Measurements from ENCODE around the gene PLPP3.

PLPP3 gene

GRCh38 chr1:56545711-56546110 is 33.7 kb downstream of the PLPP3 start:
- no peak for DNase-seq

- no peak for DNase-seq
These were observed 35.4 kb downstream of the PLPP3 start for GRCh38 chr1:56543783-56544612.

- DNase-seq, result no peak
These were observed 36.7 kb downstream of the PLPP3 start for GRCh38 chr1:56542651-56543050.

- no peak for DNase-seq
These were observed 38.0 kb downstream of the PLPP3 start for GRCh38 chr1:56541408-56541807.

- no peak for DNase-seq
These were observed 38.9 kb downstream of the PLPP3 start for GRCh38 chr1:56540467-56540866.

- DNase-seq, result no peak
These were observed 39.8 kb downstream of the PLPP3 start for GRCh38 chr1:56539520-56539931.

GRCh38 chr1:56538532-56538931 is 40.8 kb downstream of the PLPP3 start:
- no peak for DNase-seq

GRCh38 chr1:56537660-56538059 is 41.7 kb downstream of the PLPP3 start:
- no peak for DNase-seq

- DNase-seq, result no peak
These were observed 43.4 kb downstream of the PLPP3 start for GRCh38 chr1:56535939-56536338.

GRCh38 chr1:56535362-56535761 is 44.0 kb downstream of the PLPP3 start:
- DNase-seq, result no peak

GRCh38 chr1:56534130-56534651 is 45.2 kb downstream of the PLPP3 start:
- no peak for DNase-seq

GRCh38 chr1:56533621-56534020 is 45.7 kb downstream of the PLPP3 start:
- DNase-seq, result no peak

- no peak for DNase-seq
These were observed 46.2 kb downstream of the PLPP3 start for GRCh38 chr1:56533197-56533596.

GRCh38 chr1:56532350-56532683 is 47.0 kb downstream of the PLPP3 start:
- no peak for DNase-seq

- DNase-seq, result no peak
These were observed 47.6 kb downstream of the PLPP3 start for GRCh38 chr1:56531624-56532349.

GRCh38 chr1:56529801-56530200 is 49.6 kb downstream of the PLPP3 start:
- DNase-seq, result no peak

GRCh38 chr1:56527548-56528302 is 51.6 kb downstream of the PLPP3 start:
- DNase-seq, result no peak

GRCh38 chr1:56526571-56527174 is 52.7 kb downstream of the PLPP3 start:
- no peak for DNase-seq

GRCh38 chr1:56525489-56526041 is 53.8 kb downstream of the PLPP3 start:
- peak; percentile 91 for DNase-seq

GRCh38 chr1:56524263-56524662 is 55.1 kb downstream of the PLPP3 start:
- no peak for DNase-seq

GRCh38 chr1:56522680-56523079 is 56.7 kb downstream of the PLPP3 start:
- no peak for DNase-seq

GRCh38 chr1:56520016-56520601 is 59.3 kb downstream of the PLPP3 start:
- DNase-seq, result peak; percentile 51
